GM18517 (cell line): Measurements from ENCODE around the gene RPS28.
"Not testable (repeated sequence)": the region's sequence is repeated elsewhere in the genome, so short reads cannot be mapped to it uniquely, and the experiment has no call there.

Experiments used
- ATAC-seq: cut with Tn5 transposase; IDR thresholded peaks from one replicate; pipeline ENCODE4 v1.9.1; 2021; ENCODE audit warnings: mild to moderate bottlenecking, moderate library complexity; ENCODE audit not compliant: unreplicated experiment

Gene RPS28

DNA sequence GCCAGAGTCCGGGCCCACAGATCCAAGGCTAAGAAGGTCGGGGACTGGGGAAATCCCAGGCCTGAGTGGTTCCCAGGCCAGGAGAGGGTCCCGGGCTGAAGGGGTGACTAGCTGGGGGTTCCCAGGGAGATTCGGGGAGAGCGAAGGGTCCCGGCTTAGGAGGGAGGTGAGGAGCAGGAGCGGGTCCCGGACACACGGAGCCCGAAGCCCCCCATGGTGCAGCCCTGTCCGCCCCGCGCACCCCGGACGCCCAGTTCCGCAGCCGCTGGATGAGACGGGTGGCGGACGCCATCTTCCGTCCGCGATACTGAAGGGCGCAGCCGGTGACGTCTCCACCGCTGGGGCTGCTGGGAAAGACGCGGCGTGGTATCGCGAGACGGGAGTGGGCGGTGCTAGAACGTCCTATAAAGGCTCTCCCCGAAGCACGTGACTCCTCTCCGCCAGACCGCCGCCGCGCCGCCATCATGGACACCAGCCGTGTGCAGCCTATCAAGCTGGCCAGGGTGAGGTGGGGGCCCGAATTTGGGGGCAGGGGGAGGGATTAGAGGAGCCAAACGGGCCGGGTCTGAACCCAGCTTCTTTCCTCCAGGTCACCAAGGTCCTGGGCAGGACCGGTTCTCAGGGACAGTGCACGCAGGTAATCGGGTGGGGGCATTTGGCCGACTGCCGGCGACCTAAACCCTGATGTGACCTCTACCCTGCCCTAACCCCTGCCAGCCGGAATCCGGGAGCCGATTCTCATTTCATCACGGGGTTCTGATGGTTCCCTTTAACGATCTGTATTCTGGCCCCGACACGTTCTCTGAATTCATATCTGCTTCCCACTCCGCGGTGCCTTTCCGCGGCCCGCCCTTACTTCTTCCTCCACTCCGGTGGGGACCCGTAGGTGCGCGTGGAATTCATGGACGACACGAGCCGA is at the start of gene RPS28, which contains the start of gene NDUFA7:
Gene RPS28, plus strand, starts transcription at position 430 of the 919 bp plus-strand sequence. Its CDS starts 35 bp downstream, at position 465.
Gene NDUFA7, minus strand, starts transcription at position 309 of the 919 bp plus-strand sequence. Its CDS starts 17 bp downstream, at position 292.
- ATAC-seq, result peak; percentile 78

DNA sequence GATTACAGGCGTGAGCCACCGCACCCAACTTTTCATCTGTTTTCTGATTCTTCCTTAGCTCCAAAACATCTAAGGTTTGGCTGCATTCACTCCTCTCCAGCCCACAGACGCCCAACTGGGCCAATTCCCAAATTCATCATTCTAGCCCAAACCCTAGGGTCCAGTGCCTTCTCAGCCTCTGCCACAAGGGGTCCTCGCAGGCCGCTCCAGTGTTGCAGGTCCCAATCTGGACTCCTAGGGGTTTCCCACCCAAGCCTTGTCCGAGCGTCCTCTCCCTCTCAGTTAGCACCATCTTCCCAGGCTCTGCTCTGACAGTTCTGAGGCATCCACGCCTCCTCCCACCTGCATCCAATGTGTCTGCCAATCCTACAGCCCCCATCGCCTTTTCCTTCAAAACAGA is 44.8 kb upstream of the RPS28 start:
- ATAC-seq, result not testable (repeated sequence)

DNA sequence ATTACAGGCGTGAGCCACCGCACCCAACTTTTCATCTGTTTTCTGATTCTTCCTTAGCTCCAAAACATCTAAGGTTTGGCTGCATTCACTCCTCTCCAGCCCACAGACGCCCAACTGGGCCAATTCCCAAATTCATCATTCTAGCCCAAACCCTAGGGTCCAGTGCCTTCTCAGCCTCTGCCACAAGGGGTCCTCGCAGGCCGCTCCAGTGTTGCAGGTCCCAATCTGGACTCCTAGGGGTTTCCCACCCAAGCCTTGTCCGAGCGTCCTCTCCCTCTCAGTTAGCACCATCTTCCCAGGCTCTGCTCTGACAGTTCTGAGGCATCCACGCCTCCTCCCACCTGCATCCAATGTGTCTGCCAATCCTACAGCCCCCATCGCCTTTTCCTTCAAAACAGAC is 30.0 kb upstream of the RPS28 start:
- ATAC-seq, result not testable (repeated sequence)

DNA sequence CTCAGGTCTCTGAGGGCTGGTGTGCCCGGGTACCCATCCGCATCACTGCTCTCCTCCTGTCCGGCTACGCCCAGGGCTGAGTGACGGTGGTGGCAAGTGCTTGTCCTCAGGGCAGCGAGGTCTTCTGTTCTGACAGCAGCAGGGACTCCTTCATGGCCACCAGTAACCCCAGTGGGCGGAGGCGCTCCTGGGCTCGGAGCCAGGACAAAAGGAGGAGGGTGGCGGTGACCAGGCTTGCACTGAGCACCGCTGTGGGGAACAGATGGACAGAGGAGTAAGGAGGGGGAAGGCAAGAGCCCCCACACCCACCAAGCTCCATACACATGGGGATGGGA is 19.0 kb upstream of the RPS28 start:
- ATAC-seq, result no peak

DNA sequence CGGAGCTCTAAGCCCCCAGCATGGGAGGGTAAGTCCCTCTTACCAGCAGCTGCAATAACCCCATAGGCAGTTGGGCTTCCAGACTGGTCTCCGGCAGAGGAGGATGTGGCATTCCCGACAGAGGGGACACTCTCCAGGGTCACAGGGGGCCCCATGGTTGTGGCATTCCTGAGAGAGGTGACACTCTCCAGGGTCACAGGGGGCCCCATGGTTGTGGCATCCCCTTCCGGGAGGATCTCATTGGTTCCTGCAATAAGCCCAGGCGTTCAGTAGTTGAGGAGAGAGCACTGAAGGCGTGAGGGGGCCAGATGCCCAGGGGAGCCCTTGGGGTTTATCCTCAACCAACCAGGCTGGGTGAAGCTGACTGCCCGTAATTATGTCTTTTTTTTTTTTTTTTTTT is 18.6 kb upstream of the RPS28 start:
- no peak for ATAC-seq

DNA sequence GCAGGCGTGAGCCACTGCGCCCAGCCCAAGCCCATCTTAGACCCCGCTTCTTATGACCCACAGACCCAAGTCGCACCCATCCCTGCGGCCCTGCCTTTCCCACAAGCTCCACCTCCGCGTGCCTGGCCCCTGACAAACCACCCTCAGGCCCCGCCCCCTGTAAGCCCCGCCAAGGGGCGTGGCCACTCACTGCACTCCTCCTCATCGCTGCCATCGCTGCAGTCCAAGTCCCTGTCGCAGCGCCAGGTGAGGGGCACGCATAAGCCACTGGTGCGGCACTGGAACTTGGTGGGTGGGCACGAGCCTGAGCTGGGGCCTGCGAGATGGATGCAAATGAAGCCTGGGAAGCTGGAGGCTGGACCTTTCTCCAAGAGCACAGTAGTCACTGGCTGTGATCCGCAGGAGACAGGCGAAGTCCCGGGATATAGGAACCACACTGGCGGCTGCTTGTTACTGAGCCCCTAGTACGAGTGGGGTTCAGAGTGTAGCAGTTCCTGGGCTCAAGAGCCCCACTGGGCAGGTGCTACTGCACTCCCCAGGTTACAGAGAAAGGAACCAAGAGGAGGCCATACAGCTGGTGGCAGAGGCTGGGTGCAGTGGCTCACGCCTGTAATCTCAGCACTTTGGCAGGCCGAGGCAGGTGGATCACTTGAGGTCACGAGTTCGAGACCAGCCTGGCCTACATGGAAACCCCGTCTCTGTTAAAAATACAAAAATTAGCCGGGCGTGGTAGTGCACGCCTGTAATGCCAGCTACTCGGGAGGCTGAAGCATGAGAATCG is 16.3 kb upstream of the RPS28 start:
- no peak for ATAC-seq

DNA sequence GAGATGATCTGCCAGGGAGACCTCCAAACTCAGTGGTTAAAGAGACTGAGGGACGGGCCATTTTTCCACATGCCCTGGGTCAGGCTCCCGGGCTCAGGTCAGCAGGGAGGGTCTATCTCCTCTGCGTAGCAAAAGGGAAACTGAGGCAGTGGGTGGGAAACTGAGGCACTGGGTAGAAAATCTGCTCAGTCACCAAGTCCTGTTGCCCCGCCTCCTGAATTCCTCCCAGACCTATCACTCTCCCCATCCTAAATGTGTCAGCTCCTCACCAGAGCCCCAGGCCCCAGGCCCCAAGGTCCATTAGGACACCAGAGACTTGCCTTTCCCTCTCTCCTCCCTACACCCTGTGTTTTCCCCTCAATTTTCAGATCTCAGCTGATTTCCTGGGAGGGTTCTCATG is 15.5 kb upstream of the RPS28 start:
- ATAC-seq, result no peak

DNA sequence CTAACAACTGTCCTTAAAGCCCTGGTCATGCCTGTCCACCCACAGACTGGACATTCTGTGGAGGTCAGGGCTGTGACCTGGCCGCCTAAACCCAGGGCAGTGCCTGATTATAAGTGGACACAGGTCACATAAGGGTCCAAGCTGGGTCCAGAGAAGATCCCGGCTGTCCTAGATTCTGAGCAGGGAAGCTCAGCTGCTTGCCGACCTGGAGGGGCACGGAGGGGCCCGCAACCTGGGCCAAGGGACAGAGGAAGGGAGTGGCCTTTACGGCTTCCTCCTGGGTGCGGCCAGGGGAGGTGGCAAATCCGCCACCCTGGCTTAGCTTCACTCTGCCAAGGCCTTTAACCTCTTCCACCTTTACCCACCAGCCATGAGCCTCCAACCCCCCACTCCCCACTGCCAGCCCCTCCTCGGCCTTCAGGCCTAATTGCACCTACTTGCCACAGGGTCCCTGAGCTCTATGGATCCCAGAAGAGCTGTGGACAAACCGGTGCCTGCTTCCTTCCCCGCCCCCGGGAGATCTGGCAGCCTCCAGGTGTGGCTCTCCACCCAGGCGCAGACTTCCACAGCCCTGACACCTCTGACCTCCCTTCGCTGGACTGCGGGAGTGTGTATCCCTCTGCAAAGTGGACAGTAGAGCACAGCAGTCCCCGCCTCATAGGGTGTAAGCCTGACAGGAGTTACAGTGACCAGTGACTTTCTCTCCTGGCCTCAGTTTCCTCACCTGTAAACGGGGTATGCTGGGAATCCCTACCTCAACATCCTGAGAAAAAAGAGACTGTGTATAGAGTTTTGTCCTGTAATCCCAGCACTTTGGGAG is 14.9 kb upstream of the RPS28 start:
- ATAC-seq, result no peak

DNA sequence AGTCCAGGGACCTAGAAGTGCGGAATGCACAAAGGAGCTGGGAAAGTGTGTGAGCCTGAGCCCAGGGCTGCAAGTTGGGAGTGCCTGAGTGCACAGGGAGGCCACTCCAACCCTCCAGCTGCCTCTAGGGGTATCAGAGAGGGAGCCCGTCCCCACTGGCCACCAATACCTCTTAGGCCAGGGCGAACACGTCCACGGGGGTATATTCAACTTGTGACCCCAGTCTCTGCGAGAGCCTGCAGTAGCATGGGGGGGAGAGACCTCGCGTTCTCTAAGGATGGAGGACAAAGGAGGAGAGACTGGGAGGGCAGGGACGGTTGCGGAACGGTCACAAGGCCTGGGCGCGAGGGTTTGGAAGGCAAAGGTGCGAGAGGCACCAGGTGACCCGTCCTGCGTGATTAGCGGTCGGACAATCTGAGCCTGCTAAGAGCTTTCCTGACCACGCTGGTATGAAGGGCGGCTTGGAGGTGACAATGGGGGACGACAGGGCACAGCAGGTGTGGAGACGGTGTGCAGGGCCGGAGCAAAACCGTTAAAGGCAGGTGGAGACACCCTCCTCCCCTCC is 13.8 kb upstream of the RPS28 start:
- ATAC-seq, result no peak

DNA sequence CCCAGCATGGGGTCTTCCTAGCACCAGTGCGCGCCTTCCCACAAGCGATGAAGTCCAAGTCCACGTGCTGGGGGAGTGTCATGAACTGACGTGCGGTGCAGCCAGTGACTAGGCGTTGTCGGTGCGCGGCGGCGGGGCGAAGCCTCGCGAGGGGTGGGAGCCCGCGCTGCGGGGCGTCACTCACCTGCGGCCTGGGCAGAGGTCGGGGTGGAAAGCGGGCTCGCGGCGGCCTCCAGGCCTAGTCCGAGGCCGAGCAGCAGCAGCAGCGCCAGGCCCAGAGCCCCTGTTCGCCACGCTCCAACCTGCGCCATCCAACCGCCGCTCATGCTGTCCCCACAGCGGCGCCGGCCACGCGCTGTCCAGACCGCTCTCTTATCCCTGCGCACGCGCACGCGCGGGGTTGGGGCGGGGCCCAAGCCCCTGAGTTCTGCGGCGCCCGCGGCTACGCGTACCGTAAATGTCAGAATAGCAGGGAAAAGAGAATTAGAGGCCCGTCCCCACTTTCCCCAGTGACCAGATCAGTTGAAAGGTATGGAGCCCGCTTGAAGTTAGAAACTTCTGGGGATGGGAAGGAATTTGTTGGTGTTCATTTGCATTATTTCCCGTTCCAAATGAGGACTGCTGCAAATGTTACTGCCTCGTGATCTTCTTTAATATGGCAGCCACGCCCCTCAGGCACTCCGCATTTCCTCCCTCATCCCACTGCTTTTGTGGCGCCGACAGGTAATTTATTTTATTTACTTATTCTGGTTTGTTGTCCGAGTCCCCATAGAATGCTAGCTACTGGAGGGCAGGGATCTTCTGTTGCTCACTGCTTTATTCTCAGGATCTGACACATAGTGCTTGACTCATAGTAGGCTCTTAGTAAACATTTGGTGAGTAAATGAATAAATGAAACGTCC is 13.1 kb upstream of the RPS28 start, which contains the start of gene CD320:
Gene CD320, minus strand, starts transcription at position 394 of the 902 bp plus-strand sequence. Its CDS starts 68 bp downstream, at position 326.
- ATAC-seq, result peak; percentile 85

DNA sequence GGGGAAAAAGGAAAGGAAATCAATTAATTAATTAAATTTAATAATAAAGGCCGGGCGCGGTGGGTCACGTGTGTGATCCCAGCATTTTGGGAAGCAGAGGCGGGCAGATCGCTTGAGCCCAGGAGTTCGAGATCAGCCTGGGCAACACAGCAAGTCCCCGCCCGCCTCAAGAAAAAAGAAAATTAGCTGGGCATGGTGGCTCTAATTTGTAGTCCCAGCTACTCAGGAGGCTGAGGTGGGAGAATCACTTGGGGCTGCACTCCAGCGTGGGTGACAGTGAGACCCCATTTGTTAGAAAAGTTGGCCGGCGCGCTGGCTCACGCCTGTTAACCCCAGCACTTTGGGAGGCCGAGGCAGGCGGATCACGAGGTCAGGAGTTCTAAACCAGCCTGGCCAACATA is 12.4 kb upstream of the RPS28 start:
- ATAC-seq, result no peak

DNA sequence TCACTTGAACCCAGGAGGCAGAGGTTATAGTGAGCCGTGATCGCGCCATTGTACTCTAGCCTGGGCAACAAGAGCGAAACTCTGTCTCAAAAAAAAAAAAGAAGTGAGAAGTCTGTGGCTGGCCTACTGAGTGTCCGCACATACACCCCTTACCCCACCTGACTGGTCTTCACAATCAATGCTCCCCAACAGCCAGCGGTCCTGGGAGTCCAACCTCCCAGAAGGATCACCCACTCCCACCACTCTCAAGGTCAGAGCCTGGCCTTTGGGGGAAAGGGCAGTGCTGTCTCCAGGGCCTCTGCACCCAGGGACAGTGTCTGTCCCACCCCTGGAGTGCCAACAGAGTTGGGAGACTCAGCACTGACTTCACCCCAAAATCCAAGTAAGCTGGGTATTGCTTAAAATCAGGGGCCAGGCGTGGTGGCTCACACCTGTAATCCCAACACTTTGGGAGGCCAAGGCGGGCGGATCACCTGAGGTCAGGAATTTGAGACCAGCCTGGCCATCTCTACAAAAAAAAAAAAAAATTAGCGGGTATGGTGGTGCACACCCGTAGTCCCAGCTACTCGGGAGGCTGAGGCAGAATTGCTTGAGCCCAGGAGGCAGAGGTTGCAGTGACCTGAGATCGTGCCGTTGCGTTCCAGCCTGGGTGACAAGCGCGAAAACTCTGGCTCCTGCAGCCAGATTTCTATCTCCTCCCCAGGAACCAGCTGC is 10.8 kb upstream of the RPS28 start:
- no peak for ATAC-seq

DNA sequence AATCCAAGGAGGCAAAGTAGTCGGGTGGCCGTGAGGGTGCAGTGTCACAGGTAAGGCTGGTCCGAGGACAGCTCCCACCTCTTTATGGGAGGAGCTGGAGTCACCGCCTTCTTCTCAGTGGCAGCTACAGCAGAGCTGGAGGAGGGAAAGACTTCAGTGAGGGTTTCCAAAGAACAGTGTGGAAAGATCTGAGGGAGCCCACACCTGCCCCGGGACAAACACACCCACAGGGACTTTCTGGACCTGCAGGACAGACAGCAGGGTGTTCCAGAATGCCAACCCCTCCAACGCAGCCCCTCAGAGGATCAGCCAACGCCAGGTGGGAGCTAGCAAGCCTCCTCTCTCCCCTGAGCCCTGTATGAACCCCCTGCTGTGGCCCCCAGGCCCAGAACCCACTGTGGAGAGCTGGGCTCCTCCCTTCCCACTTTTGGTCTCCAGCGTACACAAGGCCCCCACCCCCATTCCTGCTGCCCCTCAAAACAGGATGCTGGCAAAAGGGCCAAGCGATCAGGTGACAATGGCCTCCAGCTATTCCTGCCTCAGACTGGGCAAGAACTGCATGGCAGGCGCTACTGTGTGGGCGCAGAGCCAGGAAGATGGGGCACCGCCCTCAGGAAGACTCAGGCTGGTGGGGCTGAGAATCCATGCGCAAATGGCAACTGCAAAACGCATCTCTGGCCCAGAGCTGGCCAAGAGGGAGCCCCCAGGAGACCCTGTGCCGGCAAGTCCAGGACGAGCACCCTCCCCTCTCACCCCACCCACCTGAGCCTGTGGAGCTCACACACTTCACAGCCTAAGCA is 9.6 kb upstream of the RPS28 start:
- ATAC-seq, result no peak

DNA sequence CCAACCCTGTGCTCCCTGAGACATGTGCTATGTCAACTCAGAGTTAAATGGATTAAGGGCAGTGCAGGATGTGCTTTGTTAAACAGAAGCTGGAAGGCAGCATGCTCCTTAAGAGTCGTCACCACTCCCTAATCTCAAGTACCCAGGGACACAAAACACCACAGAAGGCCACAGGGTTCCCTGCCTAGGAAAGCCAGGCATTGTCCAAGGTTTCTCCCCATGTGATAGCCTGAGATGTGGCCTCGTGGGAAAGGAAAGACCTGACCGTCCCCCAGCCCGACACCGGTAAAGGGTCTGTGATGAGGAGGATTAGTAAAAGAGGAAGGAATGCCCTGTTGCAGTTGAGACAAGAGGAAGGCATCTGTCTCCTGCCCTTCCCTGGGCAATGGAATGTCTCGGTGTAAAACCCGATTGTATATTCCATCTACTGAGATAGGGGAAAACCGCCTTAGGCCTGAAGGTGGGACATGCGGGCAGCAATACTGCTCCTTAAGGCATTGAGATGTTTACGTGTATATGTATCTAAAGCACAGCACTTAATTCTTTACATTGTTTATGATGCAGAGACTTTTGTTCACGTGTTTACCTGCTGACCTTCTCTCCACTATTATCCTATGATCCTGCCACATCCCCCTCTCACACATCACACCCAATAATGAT is 6.2 kb upstream of the RPS28 start:
- not testable (repeated sequence) for ATAC-seq

DNA sequence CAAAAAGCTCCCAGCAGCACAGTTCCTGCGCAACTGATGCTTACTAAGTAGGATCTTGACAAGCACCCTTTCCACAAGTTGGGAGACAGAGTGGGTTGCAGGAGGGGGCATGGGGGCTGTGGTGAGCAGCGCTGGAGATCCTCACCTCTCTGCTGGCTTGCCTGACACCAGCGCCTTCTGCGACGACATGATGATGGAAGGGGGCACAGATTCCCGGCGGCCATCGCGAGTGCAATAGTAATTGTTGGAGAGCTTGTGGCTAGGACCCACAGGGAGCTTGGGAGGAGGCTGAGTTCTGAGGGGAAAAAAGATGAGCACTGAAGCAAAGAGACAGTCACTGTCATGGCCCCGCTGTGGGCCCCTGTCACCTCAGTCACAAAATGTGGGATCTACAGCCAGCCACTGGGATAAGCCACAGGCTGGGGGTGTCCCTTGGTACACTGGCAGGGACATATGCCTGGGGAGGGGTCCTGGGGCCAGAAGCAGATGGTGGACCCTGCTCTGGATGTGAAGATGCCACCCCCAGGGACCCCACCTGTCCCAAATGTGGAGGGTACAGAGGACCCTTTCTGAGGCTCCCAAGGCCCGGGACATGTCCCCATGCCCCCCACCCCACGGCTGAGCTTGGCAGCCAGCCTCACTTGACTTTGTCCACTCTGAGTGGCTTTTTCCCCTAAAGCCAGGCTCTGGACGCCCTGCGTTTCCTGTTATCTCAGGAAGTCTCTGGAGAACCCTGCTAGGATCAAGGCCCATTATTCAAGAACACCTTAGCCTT is 4.8 kb upstream of the RPS28 start:
- ATAC-seq, result no peak

DNA sequence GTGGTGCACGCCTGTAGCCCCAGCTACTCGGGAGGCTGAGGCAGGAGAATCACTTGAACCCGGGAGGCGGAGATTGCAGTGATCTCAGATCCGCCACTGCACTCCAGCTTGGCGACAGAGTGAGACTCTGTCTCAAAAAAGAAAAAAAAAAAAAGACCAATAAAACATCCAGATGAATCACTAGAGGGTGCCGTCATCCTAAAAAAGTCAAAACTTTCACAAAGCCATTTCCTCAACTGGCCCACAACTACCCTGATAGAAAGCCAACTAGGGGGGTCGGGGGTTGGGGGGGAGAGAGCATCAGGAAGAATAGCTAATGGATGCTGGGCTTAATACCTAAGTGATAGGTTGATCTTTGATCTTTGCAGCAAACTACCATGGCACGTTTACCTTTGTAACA is 2.5 kb upstream of the RPS28 start:
- not testable (repeated sequence) for ATAC-seq
